H9 (cell line): ENCODE data around the gene ACOT7. TPM values are rescaled to one million over a fixed set of nuclear protein-coding genes. Genes with fewer than 3 reads are reported as not detected.

Experiments
- DNase-seq: peaks from one replicate; pipeline ENCODE4 v3.0.0-alpha.2; 2017
- H2AFZ ChIP-seq: one replicate; pipeline ENCODE4 v1.6.1; 2013; ENCODE audit warnings: mild to moderate bottlenecking, low read length, control low read depth, moderate library complexity
- H2AK5ac ChIP-seq: 2 replicates; pipeline ENCODE4 v1.6.1; 2013; ENCODE audit warnings: low read length, control low read depth, mixed read lengths; ENCODE audit not compliant: insufficient read length
- H2BK120ac ChIP-seq: one replicate; pipeline ENCODE4 v1.6.1; 2013; ENCODE audit warnings: low read depth, mild to moderate bottlenecking, low read length, control low read depth, inconsistent platforms; ENCODE audit not compliant: poor library complexity, severe bottlenecking
- H2BK12ac ChIP-seq: 2 replicates; pipeline ENCODE4 v1.6.1; 2013; ENCODE audit warnings: low read length, control low read depth, mixed read lengths, low read depth; ENCODE audit not compliant: insufficient read length
- H2BK15ac ChIP-seq: 2 replicates; pipeline ENCODE4 v1.6.1; 2013; ENCODE audit warnings: low read depth, low read length, control low read depth
- H2BK20ac ChIP-seq: one replicate; pipeline ENCODE4 v1.6.1; 2013; ENCODE audit warnings: low read depth, mild to moderate bottlenecking, low read length, control low read depth, inconsistent platforms; ENCODE audit not compliant: poor library complexity, severe bottlenecking
- H2BK5ac ChIP-seq: 2 replicates; pipeline ENCODE4 v1.6.1; 2013; ENCODE audit warnings: low read length, control low read depth, mixed read lengths; ENCODE audit not compliant: insufficient read length
- H3K14ac ChIP-seq: 2 replicates; pipeline ENCODE4 v1.6.1; 2013; ENCODE audit warnings: low read length, control low read depth; ENCODE audit not compliant: insufficient read depth
- H3K18ac ChIP-seq: 2 replicates; pipeline ENCODE4 v1.6.1; 2013; ENCODE audit warnings: low read depth, mild to moderate bottlenecking, mixed read lengths, low read length, control low read depth; ENCODE audit not compliant: insufficient read length
- H3K23ac ChIP-seq: 2 replicates; pipeline ENCODE4 v1.6.1; 2013; ENCODE audit warnings: low read length, control low read depth, mixed read lengths, low read depth; ENCODE audit not compliant: insufficient read length
- H3K23me2 ChIP-seq: 2 replicates; pipeline ENCODE4 v1.6.1; 2013; ENCODE audit warnings: low read depth, mild to moderate bottlenecking, mixed read lengths, low read length, control low read depth; ENCODE audit not compliant: insufficient read length, poor library complexity, severe bottlenecking
- H3K27ac ChIP-seq: 2 replicates; pipeline ENCODE4 v1.5.1; 2013; ENCODE audit warnings: low read length, control low read depth, mixed read lengths, low read depth; ENCODE audit not compliant: insufficient read length
- H3K27me3 ChIP-seq: 2 replicates; pipeline ENCODE4 v1.6.1; 2013; ENCODE audit warnings: low read length, control low read depth, inconsistent platforms; ENCODE audit not compliant: insufficient read depth
- H3K4ac ChIP-seq: 2 replicates; pipeline ENCODE4 v1.6.1; 2013; ENCODE audit warnings: low read depth, mild to moderate bottlenecking, control low read depth, inconsistent platforms, low read length, moderate library complexity
- H3K4me1 ChIP-seq: 2 replicates; pipeline ENCODE4 v1.6.1; 2013; ENCODE audit warnings: low read length, control low read depth, inconsistent platforms; ENCODE audit not compliant: insufficient read depth
- H3K4me2 ChIP-seq: 2 replicates; pipeline ENCODE4 v1.6.1; 2013; ENCODE audit warnings: low read length, control low read depth, mixed read lengths; ENCODE audit not compliant: insufficient read length, insufficient read depth
- H3K56ac ChIP-seq: 2 replicates; pipeline ENCODE4 v1.6.1; 2013; ENCODE audit warnings: low read depth, mild to moderate bottlenecking, mixed read lengths, low read length, control low read depth; ENCODE audit not compliant: insufficient read length
- H3K79me1 ChIP-seq: 2 replicates; pipeline ENCODE4 v1.6.1; 2013; ENCODE audit warnings: low read depth, mild to moderate bottlenecking, moderate library complexity, low read length, control low read depth, inconsistent platforms; ENCODE audit not compliant: insufficient read depth, poor library complexity, severe bottlenecking
- H3K79me2 ChIP-seq: 2 replicates; pipeline ENCODE4 v1.6.1; 2013; ENCODE audit warnings: low read length, control low read depth, inconsistent platforms; ENCODE audit not compliant: insufficient read depth
- H3K9ac ChIP-seq: 2 replicates; pipeline ENCODE4 v1.6.1; 2013; ENCODE audit warnings: low read length, control low read depth, mixed read lengths; ENCODE audit not compliant: insufficient read length; ENCODE audit errors: extremely low read depth
- H3K9me3 ChIP-seq: one replicate; pipeline ENCODE4 v1.6.1; 2013; ENCODE audit warnings: low read depth, low read length, inconsistent platforms; ENCODE audit not compliant: control insufficient read depth
- H3T11ph ChIP-seq: one replicate; pipeline ENCODE4 v1.6.1; 2013; ENCODE audit warnings: mild to moderate bottlenecking, low read length, control low read depth, inconsistent platforms
- H4K20me1 ChIP-seq: one replicate; pipeline ENCODE4 v1.6.1; 2013; ENCODE audit not compliant: control insufficient read depth, insufficient read length, insufficient read depth
- H4K5ac ChIP-seq: 2 replicates; pipeline ENCODE4 v1.6.1; 2013; ENCODE audit warnings: low read depth, mild to moderate bottlenecking, mixed read lengths, low read length, control low read depth; ENCODE audit not compliant: insufficient read length
- H4K8ac ChIP-seq: replicated peaks from 2 replicates; pipeline ENCODE4 v1.6.1; 2013; ENCODE audit warnings: low read length, control low read depth, mixed read lengths, low read depth; ENCODE audit not compliant: insufficient read length
- H4K91ac ChIP-seq: 2 replicates; pipeline ENCODE4 v1.6.1; 2013; ENCODE audit warnings: low read depth, mild to moderate bottlenecking, moderate library complexity, mixed read lengths, low read length, control low read depth; ENCODE audit not compliant: insufficient read length
- H3K27ac Mint-ChIP-seq, 3 experiments: 2 replicates in 2 of 3; 3 replicates in 1 of 3; pipeline ENCODE4 v1.8.0; 2020 to 2021; ENCODE audit warnings: mixed read lengths in 3 of 3, mild to moderate bottlenecking in 1 of 3, moderate library complexity in 1 of 3
- H3K27me3 Mint-ChIP-seq: 2 replicates; pipeline ENCODE4 v1.8.0; 2021; ENCODE audit warnings: low read depth, mild to moderate bottlenecking, moderate library complexity, mixed read lengths
- H3K36me3 Mint-ChIP-seq, 3 experiments: 2 replicates in 2 of 3; 3 replicates in 1 of 3; pipeline ENCODE4 v1.8.0; 2020 to 2021; ENCODE audit warnings: low read depth in 3 of 3, mixed read lengths in 3 of 3; ENCODE audit not compliant: insufficient read depth in 1 of 3
- H3K4me1 Mint-ChIP-seq, 2 experiments: 2 replicates each; pipeline ENCODE4 v1.8.0; 2020; ENCODE audit warnings: mixed read lengths in 2 of 2
- H3K4me3 Mint-ChIP-seq, 2 experiments: 2 replicates in 1 of 2; 3 replicates in 1 of 2; pipeline ENCODE4 v1.8.0; 2020 to 2021; ENCODE audit warnings: mild to moderate bottlenecking in 2 of 2, mixed read lengths in 2 of 2, moderate library complexity in 1 of 2
- H3K9me3 Mint-ChIP-seq, 2 experiments: 2 replicates in 1 of 2; 3 replicates in 1 of 2; pipeline ENCODE4 v1.8.0; 2020; ENCODE audit warnings: mild to moderate bottlenecking in 2 of 2, mixed read lengths in 2 of 2, moderate library complexity in 1 of 2
- WGBS: extraction: QIAGEN DNeasy Blood & Tissue Kit; methylation state at CpG from one replicate; pipeline ENCODE4 v1.1.7; 2013; ENCODE audit warnings: missing lambda C conversion rate, low lambda C conversion rate, mixed read lengths; ENCODE audit not compliant: insufficient read length; ENCODE audit errors: extremely low coverage; 5-methylcytosine and 5-hydroxymethylcytosine counted together
- total RNA-seq: library from RNA; stranded (reverse); gene quantifications from 2 replicates; pipeline ENCODE4 v1.2.1, GENCODE V29; 2021
- TF ChIP-seq, protein P1 (sequence below): fragments of 200-600 bp; sonication (generic); conservative IDR thresholded peaks from 3 replicates; pipeline ENCODE4 v1.8.0; 2021; ENCODE audit warnings: antibody characterized with exemption, mild to moderate bottlenecking

The ACOT7 gene
- total RNA-seq, 1 experiment from 2014 or later = 87.4 TPM

DNA sequence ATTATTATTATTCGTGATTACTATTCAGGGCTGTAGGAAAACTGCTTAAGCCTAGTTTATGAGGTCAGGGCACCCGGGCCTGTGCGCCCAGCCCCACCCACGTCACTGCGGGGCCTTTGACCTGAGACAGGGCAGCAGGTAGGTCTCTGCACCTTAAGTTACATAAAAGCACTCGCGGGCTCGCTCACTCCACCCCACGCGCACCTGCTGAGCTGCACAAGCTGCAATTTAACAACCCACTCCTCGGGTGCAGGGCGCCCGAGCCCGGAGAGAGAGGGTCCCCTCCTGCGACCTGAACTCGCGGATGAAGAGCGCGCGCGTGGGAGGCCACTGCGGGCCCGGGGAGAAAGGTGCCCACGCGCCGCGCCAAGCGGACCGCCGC lies 158.3 kb downstream of the ACOT7 start:
- no peak overlapping the region for H3K56ac ChIP-seq
- TF ChIP-seq, protein P1, sequence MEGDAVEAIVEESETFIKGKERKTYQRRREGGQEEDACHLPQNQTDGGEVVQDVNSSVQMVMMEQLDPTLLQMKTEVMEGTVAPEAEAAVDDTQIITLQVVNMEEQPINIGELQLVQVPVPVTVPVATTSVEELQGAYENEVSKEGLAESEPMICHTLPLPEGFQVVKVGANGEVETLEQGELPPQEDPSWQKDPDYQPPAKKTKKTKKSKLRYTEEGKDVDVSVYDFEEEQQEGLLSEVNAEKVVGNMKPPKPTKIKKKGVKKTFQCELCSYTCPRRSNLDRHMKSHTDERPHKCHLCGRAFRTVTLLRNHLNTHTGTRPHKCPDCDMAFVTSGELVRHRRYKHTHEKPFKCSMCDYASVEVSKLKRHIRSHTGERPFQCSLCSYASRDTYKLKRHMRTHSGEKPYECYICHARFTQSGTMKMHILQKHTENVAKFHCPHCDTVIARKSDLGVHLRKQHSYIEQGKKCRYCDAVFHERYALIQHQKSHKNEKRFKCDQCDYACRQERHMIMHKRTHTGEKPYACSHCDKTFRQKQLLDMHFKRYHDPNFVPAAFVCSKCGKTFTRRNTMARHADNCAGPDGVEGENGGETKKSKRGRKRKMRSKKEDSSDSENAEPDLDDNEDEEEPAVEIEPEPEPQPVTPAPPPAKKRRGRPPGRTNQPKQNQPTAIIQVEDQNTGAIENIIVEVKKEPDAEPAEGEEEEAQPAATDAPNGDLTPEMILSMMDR = no peak
- H2BK5ac ChIP-seq = no peak overlapping the region
- no peak overlapping the region for H2BK120ac ChIP-seq
- H4K20me1 ChIP-seq = no peaks in the 10 kb centered on the region
- H3K4ac ChIP-seq = no peak overlapping the region
- no peaks in the 10 kb centered on the region; a peak in 2 of 5 replicates for H3K9me3 Mint-ChIP-seq
- H3K4me3 Mint-ChIP-seq = peak overlapping the region; percentile 87 to 92
- H2BK12ac ChIP-seq = no peak overlapping the region
- H3T11ph ChIP-seq = no peak overlapping the region
- H2AK5ac ChIP-seq = no peak overlapping the region
- H3K79me1 ChIP-seq = peaks cover 11% of the 10 kb centered on the region
- peak overlapping the region; percentile 75 for H3K4me2 ChIP-seq
- H3K9me3 ChIP-seq = no peaks in the 10 kb centered on the region
- no peak overlapping the region for H2BK15ac ChIP-seq
- peaks cover 26 to 42% (median 39%) of the 10 kb centered on the region in 3 experiments; a peak in 6 of 7 replicates for H3K36me3 Mint-ChIP-seq
- no peaks in the 10 kb centered on the region for H3K27me3 ChIP-seq
- H4K5ac ChIP-seq = no peak overlapping the region
- H3K23me2 ChIP-seq = peaks cover 10% of the 10 kb centered on the region
- no CpG with 5 or more reads among the region's 30 CpGs for WGBS
- no peak for DNase-seq
- H2AFZ ChIP-seq = no peak overlapping the region
- H3K18ac ChIP-seq = no peak overlapping the region
- H2BK20ac ChIP-seq = no peak overlapping the region
- peak overlapping the region; percentile 58 to 95 (median 94); a peak in 4 of 7 replicates for H3K27ac Mint-ChIP-seq
- H3K4me1 Mint-ChIP-seq = peaks cover 33 to 43% of the 10 kb centered on the region in 2 experiments
- no peak overlapping the region for H3K23ac ChIP-seq
- H4K8ac ChIP-seq = no peak overlapping the region
- peak overlapping the region; percentile 94 for H3K9ac ChIP-seq
- peak overlapping the region; percentile 53; the same call in 1 of the 2 replicates for H3K14ac ChIP-seq
- H3K27me3 Mint-ChIP-seq = no peaks in the 10 kb centered on the region
- peaks cover 6% of the 10 kb centered on the region; the same call in 1 of the 2 replicates for H3K79me2 ChIP-seq
- H3K4me1 ChIP-seq = peaks cover 2% of the 10 kb centered on the region; the same call in 1 of the 2 replicates
- H3K27ac ChIP-seq = no peak overlapping the region
- no peak overlapping the region for H4K91ac ChIP-seq
